ENCODE results near the gene ITSN1. TPM values are rescaled to one million over a fixed set of nuclear protein-coding genes. Genes with fewer than 3 reads are reported as not detected.
A peak's percentile ranks its signal among the peaks of the same experiment; 100 is the strongest.

ITSN1 gene
- total RNA-seq, 2 donors from 2014 or later, result 15.0 to 47.5 TPM

DNA sequence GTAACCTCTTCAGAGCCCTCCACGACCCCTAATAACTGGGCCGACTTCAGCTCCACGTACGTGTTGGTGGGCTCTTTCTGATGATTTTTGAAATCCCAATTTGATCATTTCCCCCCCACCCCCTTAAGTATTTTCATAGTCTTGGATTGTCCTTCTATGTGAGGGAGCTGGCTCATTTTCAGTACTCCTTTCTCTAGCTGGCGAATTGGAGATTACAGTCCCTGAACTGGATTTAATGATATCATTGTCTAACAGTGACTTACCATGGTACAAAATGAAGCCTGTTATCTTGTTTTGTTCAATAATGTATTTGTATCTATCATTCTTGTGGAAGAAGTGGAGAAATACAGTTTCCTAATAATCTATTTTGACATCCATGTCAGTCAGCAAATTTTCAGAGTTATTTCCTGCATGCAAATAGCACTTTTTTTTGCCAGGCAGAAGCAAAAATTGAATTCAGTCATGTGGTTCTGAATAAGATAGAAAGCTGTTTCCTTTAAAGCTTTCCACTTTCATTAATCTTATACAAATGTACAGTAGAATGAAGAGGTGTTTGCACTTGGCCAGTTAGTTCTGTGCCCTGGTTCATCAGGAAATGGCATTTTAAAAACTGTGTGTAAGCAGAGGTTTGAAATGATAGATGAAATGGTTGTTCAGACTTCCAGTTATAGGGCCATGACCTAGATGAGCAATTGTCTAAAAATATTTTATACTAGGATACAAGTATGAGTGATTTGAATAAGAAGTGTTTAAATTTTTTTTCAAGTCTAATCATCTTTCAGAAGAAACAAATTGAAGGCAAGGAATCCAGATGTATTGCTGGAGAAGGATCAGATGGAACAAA, 169.1 kb downstream of the ITSN1 start:
- 83 to 84% methylated on average over 5 of the region's 5 CpGs for WGBS, 2 donors
- TF ChIP-seq POLR2A (IDR thresholded peaks at IDR 0.05), result no peak
- TF ChIP-seq, protein P1, sequence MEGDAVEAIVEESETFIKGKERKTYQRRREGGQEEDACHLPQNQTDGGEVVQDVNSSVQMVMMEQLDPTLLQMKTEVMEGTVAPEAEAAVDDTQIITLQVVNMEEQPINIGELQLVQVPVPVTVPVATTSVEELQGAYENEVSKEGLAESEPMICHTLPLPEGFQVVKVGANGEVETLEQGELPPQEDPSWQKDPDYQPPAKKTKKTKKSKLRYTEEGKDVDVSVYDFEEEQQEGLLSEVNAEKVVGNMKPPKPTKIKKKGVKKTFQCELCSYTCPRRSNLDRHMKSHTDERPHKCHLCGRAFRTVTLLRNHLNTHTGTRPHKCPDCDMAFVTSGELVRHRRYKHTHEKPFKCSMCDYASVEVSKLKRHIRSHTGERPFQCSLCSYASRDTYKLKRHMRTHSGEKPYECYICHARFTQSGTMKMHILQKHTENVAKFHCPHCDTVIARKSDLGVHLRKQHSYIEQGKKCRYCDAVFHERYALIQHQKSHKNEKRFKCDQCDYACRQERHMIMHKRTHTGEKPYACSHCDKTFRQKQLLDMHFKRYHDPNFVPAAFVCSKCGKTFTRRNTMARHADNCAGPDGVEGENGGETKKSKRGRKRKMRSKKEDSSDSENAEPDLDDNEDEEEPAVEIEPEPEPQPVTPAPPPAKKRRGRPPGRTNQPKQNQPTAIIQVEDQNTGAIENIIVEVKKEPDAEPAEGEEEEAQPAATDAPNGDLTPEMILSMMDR (IDR thresholded peaks at IDR 0.05), result no peak
- no peak overlapping the region for H3K4me3 ChIP-seq
- no peaks in the 10 kb centered on the region for H3K36me3 ChIP-seq (replicated peaks in 1 of 2; ENCODE audit: insufficient read depth in 1 of 2, low read depth in 2 of 2)
- H3K27me3 ChIP-seq, result no peaks in the 10 kb centered on the region
- H3K4me1 ChIP-seq, result no peaks in the 10 kb centered on the region
- no peak for ATAC-seq
- intact Hi-C loops (cut with DNase I), result no loop called here
- peak overlapping the region in 1 of 4 donors; percentile 20 for H3K27ac ChIP-seq
- no peak for DNase-seq
- H3K9me3 ChIP-seq, result no peaks in the 10 kb centered on the region

DNA sequence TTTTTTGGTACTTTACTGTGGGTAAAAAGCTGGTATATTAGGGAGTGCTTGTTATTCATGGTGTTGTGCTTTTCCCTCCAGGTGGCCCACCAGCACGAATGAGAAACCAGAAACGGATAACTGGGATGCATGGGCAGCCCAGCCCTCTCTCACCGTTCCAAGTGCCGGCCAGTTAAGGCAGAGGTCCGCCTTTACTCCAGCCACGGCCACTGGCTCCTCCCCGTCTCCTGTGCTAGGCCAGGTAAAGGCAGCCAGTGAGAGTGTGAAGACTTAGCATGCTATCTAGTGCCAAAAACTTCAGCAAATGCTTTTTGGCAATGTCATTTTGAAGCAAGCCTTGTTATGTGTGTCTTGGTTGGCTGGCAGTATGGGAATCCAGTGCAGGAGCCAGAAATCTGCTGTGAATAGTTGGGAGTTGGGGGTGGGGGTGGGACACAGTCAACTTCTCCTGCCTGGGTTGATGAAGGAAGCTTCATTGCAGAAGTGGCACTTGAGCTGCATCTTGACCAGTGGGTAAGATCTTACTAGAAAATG, 171.6 kb downstream of the ITSN1 start:
- no peaks in the 10 kb centered on the region for H3K36me3 ChIP-seq (replicated peaks in 1 of 2; ENCODE audit: insufficient read depth in 1 of 2, low read depth in 2 of 2)
- no peak for DNase-seq
- 93 to 95% methylated on average over 7 of the region's 7 CpGs for WGBS, 2 donors
- H3K9me3 ChIP-seq, result no peaks in the 10 kb centered on the region
- H3K27me3 ChIP-seq, result no peaks in the 10 kb centered on the region
- H3K4me1 ChIP-seq, result no peaks in the 10 kb centered on the region
- intact Hi-C loops (cut with DNase I), result no loop called here
- no peak overlapping the region for H3K27ac ChIP-seq
- TF ChIP-seq, protein P1 (IDR thresholded peaks at IDR 0.05), result no peak
- no peak overlapping the region for H3K4me3 ChIP-seq
- no peak for ATAC-seq

DNA sequence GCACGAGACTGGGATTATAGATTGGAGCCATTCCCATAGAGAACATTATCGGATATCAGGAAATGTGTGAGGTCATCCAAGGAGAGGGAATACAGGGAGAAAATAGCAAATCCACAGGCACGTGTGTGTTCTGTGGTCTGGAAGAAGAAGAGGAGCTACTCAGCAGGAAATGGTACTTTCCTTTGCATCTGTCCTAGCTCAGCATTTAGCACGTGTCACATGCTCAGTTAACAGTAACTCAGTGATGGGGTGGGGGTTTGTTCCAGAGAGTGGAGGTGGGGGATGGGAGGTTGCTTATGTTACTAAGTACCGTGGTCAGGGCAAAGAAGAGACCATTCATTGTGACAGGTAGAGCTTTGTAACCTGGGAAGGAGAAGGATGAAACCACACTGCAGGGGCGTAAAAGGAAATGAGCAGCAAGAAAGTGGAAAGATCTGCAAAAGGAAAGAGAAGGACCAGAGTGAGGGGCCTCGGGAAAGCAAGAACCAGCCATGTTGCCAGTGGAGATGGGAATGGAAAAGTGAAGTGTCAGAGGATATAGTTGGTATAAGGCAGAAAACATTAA, 172.9 kb downstream of the ITSN1 start:
- Histone ChIP-seq H3K36me3 (replicated peaks in 1 of 2; ENCODE audit: insufficient read depth in 1 of 2, low read depth in 2 of 2) (no peaks in the 10 kb centered on the region), H3K4me1 (no peaks in the 10 kb centered on the region), H3K27me3 (no peaks in the 10 kb centered on the region), H3K27ac (no peak overlapping the region), H3K4me3 (no peak overlapping the region), H3K9me3 (no peaks in the 10 kb centered on the region)
- 69 to 74% methylated on average over 7 of the region's 7 CpGs for WGBS, 2 donors
- no peak for TF ChIP-seq POLR2A (IDR thresholded peaks at IDR 0.05)
- TF ChIP-seq, protein P1 (IDR thresholded peaks at IDR 0.05), result no peak
- intact Hi-C loops (cut with DNase I), result no loop called here
- ATAC-seq, result no peak
- peak in 1 of 4 donors; percentile 20 for DNase-seq

DNA sequence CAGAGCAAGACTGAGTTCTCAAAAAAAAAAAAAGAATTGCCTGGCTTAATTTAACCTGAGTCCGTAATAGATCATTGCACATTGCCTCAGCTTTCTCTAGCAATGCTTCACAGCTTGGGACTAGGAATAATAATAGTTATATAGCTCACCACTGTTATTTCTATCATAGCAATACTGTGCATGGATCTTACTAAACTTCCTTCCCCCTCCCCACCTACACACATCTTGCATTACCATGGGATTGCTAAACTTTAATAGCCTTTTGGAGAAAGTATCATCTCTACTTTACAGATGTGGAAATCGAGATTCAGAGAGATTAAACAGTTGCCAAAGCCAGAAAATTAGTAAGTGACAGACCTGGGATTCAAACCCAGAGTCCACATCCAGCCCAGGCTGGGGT, 173.9 kb downstream of the ITSN1 start:
- H3K4me1 ChIP-seq, result no peaks in the 10 kb centered on the region
- intact Hi-C loops (cut with DNase I), result no loop called here
- H3K27me3 ChIP-seq, result no peaks in the 10 kb centered on the region
- no peaks in the 10 kb centered on the region for H3K9me3 ChIP-seq
- no peaks in the 10 kb centered on the region for H3K36me3 ChIP-seq (replicated peaks in 1 of 2; ENCODE audit: insufficient read depth in 1 of 2, low read depth in 2 of 2)
- no peak for ATAC-seq
- DNase-seq, result no peak
- H3K27ac ChIP-seq, result no peak overlapping the region
- no peak overlapping the region for H3K4me3 ChIP-seq
- TF ChIP-seq, protein P1 (IDR thresholded peaks at IDR 0.05), result no peak
- TF ChIP-seq POLR2A (IDR thresholded peaks at IDR 0.05), result no peak
- WGBS, 2 donors, result 64 to 70% methylated on average over 2 of the region's 2 CpGs

Measured in body of pancreas (tissue), 4 donors.